ENCODE results near the gene SV2C. TPM values are rescaled to one million over a fixed set of nuclear protein-coding genes. Genes with fewer than 3 reads are reported as not detected.
"Not testable (repeated sequence)": the region's sequence is repeated elsewhere in the genome, so short reads cannot be mapped to it uniquely, and the experiment has no call there.

The SV2C gene
- total RNA-seq, 1 experiment from 2014 or later: not detected

DNA sequence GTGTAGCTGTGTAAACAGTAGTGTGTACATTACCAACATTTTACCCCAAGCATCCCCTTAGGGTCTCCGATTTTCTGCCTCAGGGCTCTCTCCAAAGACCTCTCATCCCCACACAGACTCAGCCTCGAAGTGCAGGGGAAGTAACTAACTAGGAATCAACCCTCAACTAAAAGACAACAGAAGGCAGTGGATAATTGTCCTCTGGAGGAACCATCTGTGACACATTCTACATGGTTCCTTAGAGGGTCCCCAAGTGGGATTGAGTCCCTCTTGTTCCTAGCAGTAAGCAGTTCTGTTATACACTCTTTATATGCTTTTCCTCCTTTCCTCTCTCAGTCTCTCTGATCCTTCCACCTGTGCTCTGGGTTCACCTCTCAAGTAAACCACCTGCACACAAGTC, 157.2 kb downstream of the SV2C start:
- ChIA-PET CTCF (no interaction called here), RAD21 (ENCODE audit: low non-redundant PET in 1 of 2, low total read pairs in 2 of 2, uncharacterized antibody in 2 of 2, unreplicated experiment in 2 of 2) (no interaction called here)

DNA sequence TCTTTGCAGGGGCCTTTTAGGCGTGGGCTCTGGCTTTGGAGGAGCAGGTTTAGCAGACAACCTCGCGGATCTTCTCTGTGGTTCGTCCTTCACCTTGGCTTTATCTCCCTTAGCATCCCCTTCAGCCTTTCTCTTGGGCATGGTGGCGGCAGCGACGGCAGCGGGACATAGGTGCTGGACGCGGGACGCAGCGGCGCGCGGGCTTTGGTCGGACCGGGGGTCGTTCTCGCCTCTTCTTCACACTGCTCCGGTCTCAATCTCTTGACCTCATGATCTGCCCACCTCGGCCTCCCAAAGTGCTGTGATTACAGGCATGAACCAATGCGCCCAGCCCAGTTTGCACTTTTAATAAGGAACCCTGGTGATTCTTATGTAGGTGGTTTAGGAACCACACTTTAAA, 159.0 kb downstream of the SV2C start:
- H3K9me2 ChIP-seq (ENCODE audit: insufficient read depth); BruUV-seq (replicated peaks); H3K9ac ChIP-seq (ENCODE audit: low read length); DNase-seq (ENCODE audit: low read depth, low spot score); intact Hi-C loops (cut with micrococcal nuclease); H2AFZ ChIP-seq (ENCODE audit: low read depth, low read length, poor library complexity, severe bottlenecking); H3K36me3 ChIP-seq (ENCODE audit: control insufficient read depth in 1 of 2, insufficient read depth in 2 of 2, low read length in 2 of 2); CTCF ChIA-PET; H3K27ac ChIP-seq (ENCODE audit: low read depth, low read length); H3K4me3 ChIP-seq (replicated peaks in 1 of 2; ENCODE audit: low read depth in 1 of 2, low read length in 2 of 2); H3K9me3 ChIP-seq (ENCODE audit: control insufficient read depth in 1 of 2, insufficient read depth in 1 of 2, low read depth in 1 of 2, low read length in 2 of 2); H4K20me1 ChIP-seq (ENCODE audit: insufficient read depth); POLR2A ChIA-PET; H3K4me1 ChIP-seq (ENCODE audit: control insufficient read depth in 1 of 2, insufficient read depth in 2 of 2, low read length in 2 of 2); RAD21 ChIA-PET (ENCODE audit: low non-redundant PET in 1 of 2, low total read pairs in 2 of 2, uncharacterized antibody in 2 of 2, unreplicated experiment in 2 of 2); H3K4me2 ChIP-seq (ENCODE audit: low read length); H3K79me2 ChIP-seq (ENCODE audit: insufficient read depth, low read length); ATAC-seq: not testable (repeated sequence)
- peaks cover 18% of the 10 kb centered on the region for H3K27me3 ChIP-seq (ENCODE audit: insufficient read depth, low read length)

More for the DNA sequence above, 157.2 kb downstream of the SV2C start:
- Histone ChIP-seq H3K27ac (ENCODE audit: low read depth, low read length) (no peak overlapping the region), H3K4me2 (ENCODE audit: low read length) (no peak overlapping the region), H3K9ac (ENCODE audit: low read length) (no peak overlapping the region), H2AFZ (ENCODE audit: low read depth, low read length, poor library complexity, severe bottlenecking) (no peak overlapping the region), H3K9me3 (ENCODE audit: control insufficient read depth in 1 of 2, insufficient read depth in 1 of 2, low read depth in 1 of 2, low read length in 2 of 2) (no peaks in the 10 kb centered on the region), H3K79me2 (ENCODE audit: insufficient read depth, low read length) (no peaks in the 10 kb centered on the region), H3K4me1 (ENCODE audit: control insufficient read depth in 1 of 2, insufficient read depth in 2 of 2, low read length in 2 of 2) (no peaks in the 10 kb centered on the region), H4K20me1 (ENCODE audit: insufficient read depth) (no peaks in the 10 kb centered on the region), H3K9me2 (ENCODE audit: insufficient read depth) (no peaks in the 10 kb centered on the region), H3K36me3 (ENCODE audit: control insufficient read depth in 1 of 2, insufficient read depth in 2 of 2, low read length in 2 of 2) (no peaks in the 10 kb centered on the region), H3K4me3 (replicated peaks in 1 of 2; ENCODE audit: low read depth in 1 of 2, low read length in 2 of 2) (no peak overlapping the region), H3K27me3 (ENCODE audit: insufficient read depth, low read length) (peaks cover 18% of the 10 kb centered on the region)
- BruUV-seq (replicated peaks): no TSS peak
- intact Hi-C loops (cut with micrococcal nuclease): no loop called here
- TF ChIP-seq, protein P1, sequence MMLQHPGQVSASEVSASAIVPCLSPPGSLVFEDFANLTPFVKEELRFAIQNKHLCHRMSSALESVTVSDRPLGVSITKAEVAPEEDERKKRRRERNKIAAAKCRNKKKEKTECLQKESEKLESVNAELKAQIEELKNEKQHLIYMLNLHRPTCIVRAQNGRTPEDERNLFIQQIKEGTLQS (IDR thresholded peaks at IDR 0.05): no peak
- TF ChIP-seq ZFX (IDR thresholded peaks at IDR 0.05) (no peak), SP1 (IDR thresholded peaks at IDR 0.05; ENCODE audit: low read depth) (no peak), ZNF274 (IDR thresholded peaks at IDR 0.05; ENCODE audit: low read depth, low read length) (no peak), REST (IDR thresholded peaks at IDR 0.05; ENCODE audit: low read depth) (no peak), RAD21 (IDR thresholded peaks at IDR 0.05; ENCODE audit: low read depth) (no peak), EGR1 (IDR thresholded peaks at IDR 0.05; ENCODE audit: low read depth) (no peak)
- TF ChIP-seq, protein P2, sequence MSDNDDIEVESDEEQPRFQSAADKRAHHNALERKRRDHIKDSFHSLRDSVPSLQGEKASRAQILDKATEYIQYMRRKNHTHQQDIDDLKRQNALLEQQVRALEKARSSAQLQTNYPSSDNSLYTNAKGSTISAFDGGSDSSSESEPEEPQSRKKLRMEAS (IDR thresholded peaks at IDR 0.05): no peak
- POLR2A ChIA-PET: no interaction called here
- ATAC-seq: no peak
- DNase-seq (ENCODE audit: low read depth, low spot score): no peak

Data from HCT116 (cell line).